ENCODE data around the gene MCU. TPM values are rescaled to one million over a fixed set of nuclear protein-coding genes. Genes with fewer than 3 reads are reported as not detected.

The MCU gene
- total RNA-seq, 1 experiment from 2014 or later = 26.8 TPM

- TF ChIP-seq ZBTB33 (IDR thresholded peaks at IDR 0.05; ENCODE audit: extremely low read depth, insufficient replicate concordance, low read length) (no peak), EGR1 (IDR thresholded peaks at IDR 0.05; ENCODE audit: low read depth) (no peak), ZFX (IDR thresholded peaks at IDR 0.05) (no peak), CTCF (IDR thresholded peaks at IDR 0.05 in 2 of 3, conservative IDR thresholded peaks at IDR 0.05 in 1 of 3; ENCODE audit: borderline replicate concordance in 1 of 3, insufficient read depth in 1 of 3, low read depth in 2 of 3, low read length in 2 of 3) (no peak), SRF (IDR thresholded peaks at IDR 0.05; ENCODE audit: low read depth) (no peak)
Observed at GRCh38 chr10:72653383-72654096, 38.4 kb upstream of the MCU start (continued).

- DNase-seq (ENCODE audit: low read depth, low spot score) (no peak), ATAC-seq (no peak)
- Histone ChIP-seq H3K36me3 (ENCODE audit: control insufficient read depth in 1 of 2, insufficient read depth in 2 of 2, low read length in 2 of 2) (no peaks in the 10 kb centered on the region), H3K27me3 (ENCODE audit: insufficient read depth, low read length) (no peaks in the 10 kb centered on the region), H3K79me2 (ENCODE audit: insufficient read depth, low read length) (no peaks in the 10 kb centered on the region), H3K9me2 (ENCODE audit: insufficient read depth) (no peaks in the 10 kb centered on the region), H3K4me1 (ENCODE audit: control insufficient read depth in 1 of 2, insufficient read depth in 2 of 2, low read length in 2 of 2) (peaks cover 0 to 1% of the 10 kb centered on the region in 2 experiments; a peak in 1 of 4 replicates), H3K9ac (ENCODE audit: low read length) (no peak overlapping the region), H2AFZ (ENCODE audit: low read depth, low read length, poor library complexity, severe bottlenecking) (no peak overlapping the region), H4K20me1 (ENCODE audit: insufficient read depth) (no peaks in the 10 kb centered on the region), H3K27ac (ENCODE audit: low read depth, low read length) (no peak overlapping the region), H3K9me3 (ENCODE audit: control insufficient read depth in 1 of 2, insufficient read depth in 1 of 2, low read depth in 1 of 2, low read length in 2 of 2) (no peaks in the 10 kb centered on the region), H3K4me2 (ENCODE audit: low read length) (no peak overlapping the region), H3K4me3 (replicated peaks in 1 of 2; ENCODE audit: low read depth in 1 of 2, low read length in 2 of 2) (no peak overlapping the region)
- BruUV-seq (replicated peaks) = no TSS peak
- TF ChIP-seq YY1 (IDR thresholded peaks at IDR 0.05; ENCODE audit: extremely low read depth, insufficient replicate concordance, low read depth, low read length) (no peak), ATF3 (IDR thresholded peaks at IDR 0.05) (no peak), EZH2 (IDR thresholded peaks at IDR 0.05) (no peak), SP1 (IDR thresholded peaks at IDR 0.05; ENCODE audit: low read depth) (no peak), SRF (IDR thresholded peaks at IDR 0.05; ENCODE audit: low read depth) (no peak), POLR2A (IDR thresholded peaks at IDR 0.05; ENCODE audit: borderline replicate concordance, extremely low read depth, insufficient read depth, insufficient read length) (no peak), ZFX (IDR thresholded peaks at IDR 0.05) (no peak), EZH2phosphoT487 (IDR thresholded peaks at IDR 0.05; ENCODE audit: borderline replicate concordance) (no peak), JUND (IDR thresholded peaks at IDR 0.05) (no peak)
- RAD21 ChIA-PET (ENCODE audit: low non-redundant PET in 1 of 2, low total read pairs in 2 of 2, uncharacterized antibody in 2 of 2, unreplicated experiment in 2 of 2) = no interaction called here
- intact Hi-C loops (cut with micrococcal nuclease) = no loop called here
- CTCF ChIA-PET = no interaction called here
- POLR2A ChIA-PET = no interaction called here
Observed at GRCh38 chr10:72654720-72655119, 37.2 kb upstream of the MCU start.

Data from HCT116 (cell line).